GM12801 (cell line): ENCODE results near the gene HIGD1A.

Experiments
- TF ChIP-seq, protein P1 (sequence below): IDR thresholded peaks from one replicate; pipeline ENCODE4 v1.5.1; 2011; ENCODE audit warnings: control low read depth; ENCODE audit not compliant: insufficient read length; ENCODE audit errors: extremely low read depth

The HIGD1A gene

DNA sequence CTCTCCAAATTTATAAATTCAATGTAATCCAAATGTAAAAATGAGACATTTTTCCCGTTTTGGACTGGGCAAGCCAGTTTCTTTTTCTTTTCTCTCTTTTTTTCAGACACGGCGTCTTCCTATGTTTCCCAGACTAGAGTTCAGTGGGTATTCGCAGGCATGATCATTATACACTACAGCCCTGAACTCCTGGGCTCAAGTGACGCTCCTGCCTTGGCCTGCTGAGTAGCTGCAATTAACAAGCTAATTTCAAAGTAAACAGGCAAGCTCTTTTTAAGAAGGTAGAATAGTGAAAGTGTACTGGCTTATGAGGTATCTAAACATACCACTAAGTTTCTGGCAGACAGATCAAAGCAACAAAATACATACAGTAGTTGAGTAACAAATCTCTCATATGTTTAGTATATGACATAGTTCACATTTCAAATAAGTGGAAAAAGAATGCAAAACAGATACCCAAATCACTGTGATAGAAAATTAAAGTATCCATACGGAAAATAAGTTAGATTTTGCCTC is 13.5 kb downstream of the HIGD1A start:
- TF ChIP-seq, protein P1, sequence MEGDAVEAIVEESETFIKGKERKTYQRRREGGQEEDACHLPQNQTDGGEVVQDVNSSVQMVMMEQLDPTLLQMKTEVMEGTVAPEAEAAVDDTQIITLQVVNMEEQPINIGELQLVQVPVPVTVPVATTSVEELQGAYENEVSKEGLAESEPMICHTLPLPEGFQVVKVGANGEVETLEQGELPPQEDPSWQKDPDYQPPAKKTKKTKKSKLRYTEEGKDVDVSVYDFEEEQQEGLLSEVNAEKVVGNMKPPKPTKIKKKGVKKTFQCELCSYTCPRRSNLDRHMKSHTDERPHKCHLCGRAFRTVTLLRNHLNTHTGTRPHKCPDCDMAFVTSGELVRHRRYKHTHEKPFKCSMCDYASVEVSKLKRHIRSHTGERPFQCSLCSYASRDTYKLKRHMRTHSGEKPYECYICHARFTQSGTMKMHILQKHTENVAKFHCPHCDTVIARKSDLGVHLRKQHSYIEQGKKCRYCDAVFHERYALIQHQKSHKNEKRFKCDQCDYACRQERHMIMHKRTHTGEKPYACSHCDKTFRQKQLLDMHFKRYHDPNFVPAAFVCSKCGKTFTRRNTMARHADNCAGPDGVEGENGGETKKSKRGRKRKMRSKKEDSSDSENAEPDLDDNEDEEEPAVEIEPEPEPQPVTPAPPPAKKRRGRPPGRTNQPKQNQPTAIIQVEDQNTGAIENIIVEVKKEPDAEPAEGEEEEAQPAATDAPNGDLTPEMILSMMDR = no peak

- TF ChIP-seq, protein P1 = no peak
Observed at GRCh38 chr3:42786631-42787030, 17.7 kb downstream of the HIGD1A start.

GRCh38 chr3:42786212-42786611 is 18.1 kb downstream of the HIGD1A start:
- TF ChIP-seq, protein P1 = no peak

DNA sequence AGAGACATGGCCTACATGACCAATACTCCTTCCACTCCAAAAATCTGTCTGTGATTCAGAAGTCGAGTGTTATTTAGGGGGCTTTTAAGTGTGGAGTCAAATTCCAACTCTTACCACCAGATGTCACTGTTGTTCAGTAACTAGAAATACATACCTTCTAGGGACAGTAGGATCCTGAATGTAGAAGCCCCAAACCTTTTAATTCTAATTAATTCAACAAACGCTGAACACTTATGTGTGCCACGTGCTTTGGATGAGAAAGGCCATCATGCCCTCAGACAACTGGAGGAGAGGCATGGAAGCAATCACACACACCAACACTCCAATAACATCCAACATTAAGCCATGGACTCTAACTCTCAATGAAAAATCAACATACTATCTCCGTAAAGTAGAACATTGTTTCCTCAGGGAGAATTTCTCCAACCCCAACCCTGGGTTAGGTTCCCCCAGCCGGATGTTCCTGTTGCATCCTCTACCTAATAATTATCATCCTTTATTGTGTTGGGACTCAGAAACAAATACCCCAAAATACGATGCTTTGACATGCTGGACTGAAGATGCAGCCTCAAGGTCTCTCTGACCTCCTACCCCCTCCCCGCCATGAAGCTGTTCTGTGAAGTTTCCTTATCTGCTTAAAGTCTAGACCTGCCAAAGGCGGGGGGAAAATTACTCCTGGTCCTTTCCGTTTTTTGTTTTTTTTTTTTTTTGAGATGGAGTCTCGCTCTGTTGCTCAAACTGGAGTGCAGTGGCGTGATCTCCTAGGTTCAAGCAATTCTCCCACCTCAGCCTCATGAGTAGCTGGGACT is 23.2 kb downstream of the HIGD1A start:
- TF ChIP-seq, protein P1 = no peak

GRCh38 chr3:42780398-42780797 is 23.9 kb downstream of the HIGD1A start:
- TF ChIP-seq, protein P1 = no peak

DNA sequence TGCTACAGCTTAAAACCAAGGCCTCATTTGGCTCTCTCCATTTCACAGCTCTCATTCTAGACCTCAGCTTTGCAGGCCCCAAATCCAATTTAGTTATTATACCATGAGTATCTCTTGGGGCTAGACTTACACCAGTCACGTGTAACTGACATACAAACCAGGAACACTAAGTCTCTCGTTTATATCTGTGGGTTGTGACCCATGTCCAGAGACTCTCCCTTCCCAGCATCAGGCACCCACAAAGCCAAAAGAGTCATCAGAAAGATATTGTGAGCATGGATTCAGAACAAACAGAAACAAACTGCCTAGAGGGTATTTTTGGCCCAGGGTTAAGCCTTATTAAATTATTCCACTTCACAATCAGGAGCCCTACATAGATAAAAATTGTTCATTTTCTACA is 25.6 kb downstream of the HIGD1A start:
- TF ChIP-seq, protein P1 = no peak

DNA sequence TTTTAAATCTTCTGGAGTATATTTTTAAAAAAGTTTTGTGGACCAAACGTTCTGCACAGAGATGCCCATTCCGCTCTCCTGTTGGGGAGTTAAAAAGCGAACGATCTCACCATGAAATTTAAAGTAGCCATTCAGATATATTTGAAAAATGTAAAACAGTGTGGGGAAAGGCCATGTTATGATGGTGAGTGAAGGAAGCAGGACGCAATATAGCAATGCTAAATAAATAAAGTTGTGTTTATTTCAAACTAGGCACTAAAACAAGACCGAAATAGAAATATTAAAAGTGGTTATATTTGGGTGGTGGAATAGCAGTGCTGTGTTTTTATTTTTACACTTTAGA is 30.9 kb downstream of the HIGD1A start:
- TF ChIP-seq, protein P1 = no peak
